ENCODE measurements around the gene HMGCL.
"Not testable (repeated sequence)": the region's sequence is repeated elsewhere in the genome, so short reads cannot be mapped to it uniquely, and the experiment has no call there.

The HMGCL gene

GRCh38 chr1:23798662-23799142 is 26.5 kb downstream of the HMGCL start:
- H3K4me3 ChIP-seq = no peak overlapping the region
- no peak for DNase-seq (ENCODE audit: low read depth, low spot score)
- no peak overlapping the region for H3K9ac ChIP-seq (ENCODE audit: insufficient read length)
- peaks cover 4% of the 10 kb centered on the region; the same call in 1 of the 2 replicates for H3K36me3 ChIP-seq (ENCODE audit: insufficient read depth, low read length)
- TF ChIP-seq FOXP2 (optimal IDR thresholded peaks at IDR 0.05; ENCODE audit: control extremely low read depth, extremely low read length, insufficient read depth) = no peak
- TF ChIP-seq POLR2AphosphoS5 (IDR thresholded peaks at IDR 0.05; ENCODE audit: borderline replicate concordance, low read depth, low read length) = no peak; the same call in 1 of the 2 replicates
- no peak for TF ChIP-seq EZH2 (IDR thresholded peaks at IDR 0.05)
- no peaks in the 10 kb centered on the region for H3K9me3 ChIP-seq (ENCODE audit: low read depth, low read length)
- H3K27ac ChIP-seq = no peak overlapping the region

- DNase-seq (ENCODE audit: low read depth, low spot score) = no peak
- H3K9ac ChIP-seq (ENCODE audit: insufficient read length) = no peak overlapping the region
- H3K4me3 ChIP-seq = no peak overlapping the region
- H3K36me3 ChIP-seq (ENCODE audit: insufficient read depth, low read length) = peaks cover 4% of the 10 kb centered on the region; the same call in 1 of the 2 replicates
- no peak for TF ChIP-seq FOXP2 (optimal IDR thresholded peaks at IDR 0.05; ENCODE audit: control extremely low read depth, extremely low read length, insufficient read depth)
- TF ChIP-seq EZH2 (IDR thresholded peaks at IDR 0.05) = no peak
- TF ChIP-seq POLR2AphosphoS5 (IDR thresholded peaks at IDR 0.05; ENCODE audit: borderline replicate concordance, low read depth, low read length) = no peak
- no peak overlapping the region for H3K27ac ChIP-seq
- H3K9me3 ChIP-seq (ENCODE audit: low read depth, low read length) = no peaks in the 10 kb centered on the region
Observed at GRCh38 chr1:23797478-23798448, 27.5 kb downstream of the HMGCL start.

- H3K27ac ChIP-seq = no peak overlapping the region
- no peak overlapping the region for H3K9ac ChIP-seq (ENCODE audit: insufficient read length)
- TF ChIP-seq POLR2AphosphoS5 (IDR thresholded peaks at IDR 0.05; ENCODE audit: borderline replicate concordance, low read depth, low read length) = 0 out of 2 replicates have a peak, but pooled peaks have one; percentile 20
- TF ChIP-seq EZH2 (IDR thresholded peaks at IDR 0.05) = no peak
- no peak for TF ChIP-seq FOXP2 (optimal IDR thresholded peaks at IDR 0.05; ENCODE audit: control extremely low read depth, extremely low read length, insufficient read depth)
- no peak overlapping the region for H3K4me3 ChIP-seq
- no peaks in the 10 kb centered on the region for H3K9me3 ChIP-seq (ENCODE audit: low read depth, low read length)
- DNase-seq (ENCODE audit: low read depth, low spot score) = no peak
- H3K36me3 ChIP-seq (ENCODE audit: insufficient read depth, low read length) = peaks cover 4% of the 10 kb centered on the region; the same call in 1 of the 2 replicates
Observed at GRCh38 chr1:23796466-23797271, 28.6 kb downstream of the HMGCL start.

GRCh38 chr1:23795676-23796465 is 29.4 kb downstream of the HMGCL start:
- no peak overlapping the region for H3K4me3 ChIP-seq
- H3K36me3 ChIP-seq (ENCODE audit: insufficient read depth, low read length) = peaks cover 4% of the 10 kb centered on the region; the same call in 1 of the 2 replicates
- no peak overlapping the region for H3K9ac ChIP-seq (ENCODE audit: insufficient read length)
- H3K9me3 ChIP-seq (ENCODE audit: low read depth, low read length) = no peaks in the 10 kb centered on the region
- no peak for TF ChIP-seq POLR2AphosphoS5 (IDR thresholded peaks at IDR 0.05; ENCODE audit: borderline replicate concordance, low read depth, low read length)
- no peak for TF ChIP-seq FOXP2 (optimal IDR thresholded peaks at IDR 0.05; ENCODE audit: control extremely low read depth, extremely low read length, insufficient read depth)
- TF ChIP-seq EZH2 (IDR thresholded peaks at IDR 0.05) = no peak
- no peak for DNase-seq (ENCODE audit: low read depth, low spot score)
- peak overlapping the region; percentile 42; the same call in 1 of the 2 replicates for H3K27ac ChIP-seq

GRCh38 chr1:23794732-23795182 is 30.5 kb downstream of the HMGCL start:
- H3K9ac ChIP-seq (ENCODE audit: insufficient read length) = not testable (repeated sequence)

GRCh38 chr1:23793861-23794731 is 31.1 kb downstream of the HMGCL start:
- H3K4me3 ChIP-seq = peak overlapping the region; percentile 82
- peak overlapping the region; percentile 20 for H3K9ac ChIP-seq (ENCODE audit: insufficient read length)
- DNase-seq (ENCODE audit: low read depth, low spot score) = no peak
- peaks cover 4% of the 10 kb centered on the region; the same call in 1 of the 2 replicates for H3K36me3 ChIP-seq (ENCODE audit: insufficient read depth, low read length)
- H3K27ac ChIP-seq = peak overlapping the region; percentile 42; the same call in 1 of the 2 replicates
- H3K9me3 ChIP-seq (ENCODE audit: low read depth, low read length) = no peaks in the 10 kb centered on the region
- TF ChIP-seq POLR2AphosphoS5 (IDR thresholded peaks at IDR 0.05; ENCODE audit: borderline replicate concordance, low read depth, low read length) (no peak), FOXP2 (optimal IDR thresholded peaks at IDR 0.05; ENCODE audit: control extremely low read depth, extremely low read length, insufficient read depth) (no peak), EZH2 (IDR thresholded peaks at IDR 0.05) (no peak)

More at GRCh38 chr1:23794732-23795182, 30.5 kb downstream of the HMGCL start:
- not testable (repeated sequence) for H3K36me3 ChIP-seq (ENCODE audit: insufficient read depth, low read length); H3K4me3 ChIP-seq; DNase-seq (ENCODE audit: low read depth, low spot score); H3K27ac ChIP-seq; H3K9me3 ChIP-seq (ENCODE audit: low read depth, low read length)

Measured in SK-N-MC (cell line).